Measurements from ENCODE around the gene PTPRZ1. TPM values are rescaled to one million over a fixed set of nuclear protein-coding genes. Genes with fewer than 3 reads are reported as not detected.

The PTPRZ1 gene
- total and polyA plus RNA-seq, 4 donors: 0.07 to 0.17 (median 0.09) TPM; not detected in 1

- H3K27ac ChIP-seq (ENCODE audit: low read depth in 1 of 2, low read length in 2 of 2): no peak overlapping the region
- H3K4me1 ChIP-seq (ENCODE audit: control insufficient read depth in 4 of 4, insufficient read depth in 4 of 4, low read length in 3 of 4): no peaks in the 10 kb centered on the region
- WGBS: 71% methylated on average over 1 of the region's 1 CpG
- no peak for DNase-seq (ENCODE audit: low spot score)
- no peaks in the 10 kb centered on the region for H3K27me3 ChIP-seq (ENCODE audit: control insufficient read depth in 4 of 4, insufficient read depth in 4 of 4, low read length in 3 of 4)
- no peaks in the 10 kb centered on the region for H3K9me3 ChIP-seq (ENCODE audit: control insufficient read depth in 4 of 4, low read length in 3 of 4)
- H3K4me3 ChIP-seq (ENCODE audit: low read depth in 1 of 3, low read length in 3 of 3): no peak overlapping the region
- H3K9ac ChIP-seq (ENCODE audit: low read depth in 1 of 2, low read length in 2 of 2): no peak overlapping the region
- TF ChIP-seq ZBTB33 (IDR thresholded peaks at IDR 0.05): no peak
- no peak for TF ChIP-seq JUND (IDR thresholded peaks at IDR 0.05)
- TF ChIP-seq HNF4A (conservative IDR thresholded peaks at IDR 0.05): no peak
- no peak for TF ChIP-seq ATF3 (IDR thresholded peaks at IDR 0.05)
- TF ChIP-seq RAD21 (IDR thresholded peaks at IDR 0.05): no peak
- no peak for TF ChIP-seq EGR1 (IDR thresholded peaks at IDR 0.05; ENCODE audit: low read depth in 2 of 2)
- no peak for TF ChIP-seq MAX (IDR thresholded peaks at IDR 0.05)
- TF ChIP-seq FOXA1 (IDR thresholded peaks at IDR 0.05): no peak
- TF ChIP-seq YY1 (IDR thresholded peaks at IDR 0.05): no peak
- no peak for TF ChIP-seq TAF1 (conservative IDR thresholded peaks at IDR 0.05)
- no peak for TF ChIP-seq HNF4G (IDR thresholded peaks at IDR 0.05)
- no peak for TF ChIP-seq RXRA (IDR thresholded peaks at IDR 0.05)
- no peak for TF ChIP-seq GABPA (IDR thresholded peaks at IDR 0.05 in 1 of 2, conservative IDR thresholded peaks at IDR 0.05 in 1 of 2)
- no peak for TF ChIP-seq FOXA2 (IDR thresholded peaks at IDR 0.05)
- TF ChIP-seq SP1 (IDR thresholded peaks at IDR 0.05): no peak
- no peak for TF ChIP-seq CTCF (IDR thresholded peaks at IDR 0.05; ENCODE audit: low read depth, low read length, missing input control)
- no peak for TF ChIP-seq NR2F2 (IDR thresholded peaks at IDR 0.05)
- TF ChIP-seq REST (IDR thresholded peaks at IDR 0.05): no peak
- no peaks in the 10 kb centered on the region for H3K36me3 ChIP-seq (ENCODE audit: control insufficient read depth in 4 of 4, insufficient read depth in 3 of 4, low read depth in 1 of 4, low read length in 3 of 4)
Observed at GRCh38 chr7:121985476-121986030, 112.6 kb downstream of the PTPRZ1 start.
